ENCODE measurements around the gene TMEM41B. TPM values are rescaled to one million over a fixed set of nuclear protein-coding genes. Genes with fewer than 3 reads are reported as not detected.

Gene TMEM41B
- total RNA-seq, 4 donors from 2014 or later: 30.5 to 41.1 (median 39.4) TPM

DNA sequence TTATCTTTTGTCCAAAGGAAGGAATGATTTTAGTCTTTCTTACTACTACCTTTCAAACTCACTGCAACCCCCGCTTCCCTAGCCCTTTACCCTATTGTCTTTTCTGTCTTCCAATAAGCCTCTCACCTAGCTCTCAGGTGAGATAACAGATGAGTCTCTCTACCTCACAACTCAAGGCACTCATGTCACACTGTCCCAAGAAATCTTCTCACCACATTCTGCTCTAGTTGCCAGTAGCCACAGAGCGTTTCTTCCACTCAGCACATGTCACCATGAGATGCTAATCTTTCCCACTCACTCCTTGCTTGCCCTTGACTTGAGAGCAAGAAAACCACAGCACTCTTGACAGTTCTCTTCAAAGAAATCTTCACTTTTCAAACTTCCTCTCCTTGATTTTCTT is 32.7 kb upstream of the TMEM41B start:
- intact Hi-C loops (cut with DNase I; ENCODE audit: low total_unique reads): no loop called here
- 63 to 80% methylated on average over 2 of the region's 2 CpGs for WGBS, 2 donors
- no peak for DNase-seq (ENCODE audit: low spot score in 2 of 2)
- H3K4me3 ChIP-seq (ENCODE audit: low read depth, poor library complexity, severe bottlenecking): no peak overlapping the region
- no peak for TF ChIP-seq POLR2A (IDR thresholded peaks at IDR 0.05)
- TF ChIP-seq, protein P1, sequence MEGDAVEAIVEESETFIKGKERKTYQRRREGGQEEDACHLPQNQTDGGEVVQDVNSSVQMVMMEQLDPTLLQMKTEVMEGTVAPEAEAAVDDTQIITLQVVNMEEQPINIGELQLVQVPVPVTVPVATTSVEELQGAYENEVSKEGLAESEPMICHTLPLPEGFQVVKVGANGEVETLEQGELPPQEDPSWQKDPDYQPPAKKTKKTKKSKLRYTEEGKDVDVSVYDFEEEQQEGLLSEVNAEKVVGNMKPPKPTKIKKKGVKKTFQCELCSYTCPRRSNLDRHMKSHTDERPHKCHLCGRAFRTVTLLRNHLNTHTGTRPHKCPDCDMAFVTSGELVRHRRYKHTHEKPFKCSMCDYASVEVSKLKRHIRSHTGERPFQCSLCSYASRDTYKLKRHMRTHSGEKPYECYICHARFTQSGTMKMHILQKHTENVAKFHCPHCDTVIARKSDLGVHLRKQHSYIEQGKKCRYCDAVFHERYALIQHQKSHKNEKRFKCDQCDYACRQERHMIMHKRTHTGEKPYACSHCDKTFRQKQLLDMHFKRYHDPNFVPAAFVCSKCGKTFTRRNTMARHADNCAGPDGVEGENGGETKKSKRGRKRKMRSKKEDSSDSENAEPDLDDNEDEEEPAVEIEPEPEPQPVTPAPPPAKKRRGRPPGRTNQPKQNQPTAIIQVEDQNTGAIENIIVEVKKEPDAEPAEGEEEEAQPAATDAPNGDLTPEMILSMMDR (IDR thresholded peaks at IDR 0.05): no peak

DNA sequence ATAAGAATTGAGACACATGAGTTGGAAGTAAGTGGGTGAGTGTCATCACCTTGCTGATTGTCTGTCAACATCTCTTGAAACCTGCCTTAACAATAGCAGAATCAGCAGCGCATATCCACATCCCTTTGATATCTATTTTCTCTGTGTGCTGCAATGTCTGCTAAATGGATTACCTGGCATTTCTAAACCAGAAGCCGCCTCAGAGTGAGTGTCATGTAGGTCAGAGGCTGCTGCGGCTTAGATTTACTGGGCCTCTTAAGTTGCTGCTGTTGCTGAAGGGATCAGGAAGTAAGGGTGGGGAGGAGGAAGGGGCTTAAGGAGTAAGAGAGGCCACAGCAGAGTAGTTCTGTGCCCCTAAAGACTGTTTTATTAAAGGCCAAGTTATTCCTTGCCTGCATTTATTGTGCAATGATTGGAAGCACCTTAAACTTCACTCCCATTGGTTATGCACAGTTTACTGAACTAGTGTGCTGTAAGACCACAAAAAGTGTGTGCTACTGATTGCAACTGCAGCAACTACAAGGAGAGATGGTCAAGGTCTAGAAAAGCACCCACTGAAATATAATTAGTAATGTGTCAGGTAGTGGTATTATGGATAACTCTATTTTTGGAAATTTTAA is 29.8 kb upstream of the TMEM41B start:
- H3K4me3 ChIP-seq (ENCODE audit: low read depth, poor library complexity, severe bottlenecking): no peak overlapping the region
- TF ChIP-seq POLR2A (IDR thresholded peaks at IDR 0.05): no peak
- TF ChIP-seq, protein P1 (IDR thresholded peaks at IDR 0.05): no peak
- intact Hi-C loops (cut with DNase I; ENCODE audit: low total_unique reads): no loop called here
- DNase-seq (ENCODE audit: low spot score in 2 of 2): no peak
- WGBS, 2 donors: 72 to 84% methylated on average over 3 of the region's 3 CpGs

DNA sequence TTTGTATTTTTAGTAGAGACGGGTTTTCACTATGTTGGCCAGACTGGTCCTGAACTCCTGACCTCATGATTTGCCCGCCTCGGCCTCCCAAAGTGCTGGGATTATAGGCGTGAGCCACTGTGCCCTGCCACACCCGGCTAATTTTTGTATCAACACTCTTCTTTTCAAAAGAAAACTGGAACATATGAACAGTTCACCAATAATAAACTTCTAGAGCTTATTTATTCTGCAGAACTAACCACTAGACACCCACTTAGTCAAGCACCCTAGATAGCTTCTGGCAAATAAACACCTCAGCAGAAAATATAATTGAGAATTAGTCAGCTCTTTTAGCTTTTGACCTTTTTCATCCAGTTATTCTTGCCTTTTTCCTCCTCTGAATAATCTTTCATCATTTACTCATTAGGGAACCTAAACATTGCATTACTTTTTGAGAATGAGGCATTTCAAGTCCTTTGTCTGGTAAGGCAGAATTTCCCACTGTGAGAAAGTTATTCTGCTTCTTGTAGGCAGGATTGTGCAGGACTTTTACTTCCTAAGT is 27.3 kb upstream of the TMEM41B start:
- TF ChIP-seq POLR2A (IDR thresholded peaks at IDR 0.05): no peak
- TF ChIP-seq, protein P1 (IDR thresholded peaks at IDR 0.05): no peak
- no peak overlapping the region for H3K4me3 ChIP-seq (ENCODE audit: low read depth, poor library complexity, severe bottlenecking)
- intact Hi-C loops (cut with DNase I; ENCODE audit: low total_unique reads): no loop called here
- no peak for DNase-seq (ENCODE audit: low spot score in 2 of 2)
- whole genome bisulfite sequencing, 2 donors: 63 to 66% methylated on average over 5 of the region's 5 CpGs

DNA sequence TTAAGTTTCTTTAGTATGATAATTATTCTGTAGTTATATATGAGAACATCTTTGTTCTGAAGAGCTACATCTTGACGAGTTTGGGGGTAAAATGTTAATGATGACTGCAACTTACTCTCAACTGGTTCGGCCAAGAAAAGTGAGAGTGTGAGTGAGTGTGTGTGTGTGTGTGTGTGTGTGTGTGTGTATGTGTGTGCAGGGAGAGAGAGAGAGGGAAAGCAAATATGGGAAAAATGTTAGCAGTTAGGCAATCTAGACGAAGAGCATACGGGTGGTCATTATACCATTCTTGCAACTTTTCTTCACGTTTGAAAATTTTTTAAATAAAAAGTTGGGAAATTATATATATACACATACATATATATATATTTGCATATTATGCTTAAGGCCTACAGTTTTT is 18.3 kb upstream of the TMEM41B start:
- WGBS, 2 donors: 73 to 80% methylated on average over 5 of the region's 5 CpGs
- TF ChIP-seq, protein P1 (IDR thresholded peaks at IDR 0.05): no peak
- TF ChIP-seq POLR2A (IDR thresholded peaks at IDR 0.05): no peak
- no peak overlapping the region for H3K4me3 ChIP-seq (ENCODE audit: low read depth, poor library complexity, severe bottlenecking)
- intact Hi-C loops (cut with DNase I; ENCODE audit: low total_unique reads): no loop called here
- DNase-seq (ENCODE audit: low spot score in 2 of 2): no peak

DNA sequence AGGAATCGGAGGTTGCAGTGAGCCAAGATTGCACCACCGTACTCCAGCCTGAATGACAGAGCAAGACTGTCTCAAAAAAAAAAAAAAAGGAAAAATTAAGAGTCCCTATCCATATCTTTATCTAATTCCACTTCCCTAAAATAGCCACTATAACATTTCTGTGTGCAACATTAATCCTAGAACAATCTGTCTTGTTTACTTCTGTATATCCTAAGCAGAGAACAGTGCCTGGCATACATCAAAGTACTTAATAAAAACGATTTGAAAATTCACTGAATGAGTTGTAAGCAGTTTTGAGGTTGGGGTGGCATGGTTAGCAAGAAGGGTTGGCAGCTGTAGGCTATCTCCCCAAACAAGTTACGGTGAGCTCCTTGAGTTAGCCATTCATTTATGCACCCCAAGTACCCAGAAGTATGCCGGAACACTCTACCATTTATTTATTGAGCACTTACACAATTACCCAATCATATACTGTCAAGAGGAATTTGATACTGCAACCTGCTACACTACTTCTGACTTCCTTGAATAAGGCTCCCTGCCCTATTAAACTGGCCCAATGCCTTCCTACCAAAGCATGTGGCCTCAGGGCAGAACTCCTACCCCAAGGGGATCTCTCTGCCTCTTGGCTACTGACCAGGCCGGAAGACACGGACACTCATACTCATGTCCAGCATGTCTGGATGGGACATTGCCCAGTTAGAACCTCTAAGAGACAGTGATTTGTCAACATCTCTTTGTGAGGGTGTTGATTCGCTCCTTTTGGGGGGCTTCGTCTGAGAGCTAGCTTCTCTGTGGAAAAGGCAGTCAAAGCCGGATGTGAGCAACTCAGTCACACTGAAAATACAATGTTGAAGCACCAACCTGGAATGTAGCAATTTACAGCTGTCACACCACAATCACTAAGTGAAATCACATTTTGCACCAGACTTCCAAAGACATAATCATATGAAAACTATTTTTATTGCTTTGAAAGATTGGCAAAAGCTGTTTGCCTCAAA is 16.3 kb upstream of the TMEM41B start:
- no peak overlapping the region for H3K4me3 ChIP-seq (ENCODE audit: low read depth, poor library complexity, severe bottlenecking)
- no peak for DNase-seq (ENCODE audit: low spot score in 2 of 2)
- TF ChIP-seq POLR2A (IDR thresholded peaks at IDR 0.05): no peak
- TF ChIP-seq, protein P1 (IDR thresholded peaks at IDR 0.05): no peak
- 72 to 73% methylated on average over 10 of the region's 10 CpGs for WGBS, 2 donors
- intact Hi-C loops (cut with DNase I; ENCODE audit: low total_unique reads): no loop called here
